GM18858 (cell line): ENCODE results near the gene PCBD1.

Experiments used
- ATAC-seq: cut with Tn5 transposase; IDR thresholded peaks from one replicate; pipeline ENCODE4 v1.9.1; 2021; ENCODE audit not compliant: unreplicated experiment

PCBD1 gene

DNA sequence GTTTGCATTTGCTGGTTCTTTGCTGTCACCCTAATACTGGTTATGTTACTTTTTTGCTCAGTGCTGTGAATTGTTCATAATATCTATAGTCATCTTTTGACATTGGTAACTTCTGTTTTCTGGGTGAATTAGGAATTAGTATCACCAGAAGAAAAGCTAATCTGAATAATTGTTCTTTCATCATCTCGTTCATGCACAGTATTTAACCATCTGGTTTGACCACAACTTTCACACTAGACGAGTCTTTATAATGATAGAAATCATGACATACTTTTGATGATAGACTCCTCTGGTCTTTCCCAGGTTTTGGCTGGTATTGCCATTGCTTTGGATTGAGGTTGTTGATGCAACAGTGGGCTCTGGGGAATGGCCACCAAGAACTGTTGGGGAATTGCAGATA, 47.5 kb downstream of the PCBD1 start:
- no peak for ATAC-seq

DNA sequence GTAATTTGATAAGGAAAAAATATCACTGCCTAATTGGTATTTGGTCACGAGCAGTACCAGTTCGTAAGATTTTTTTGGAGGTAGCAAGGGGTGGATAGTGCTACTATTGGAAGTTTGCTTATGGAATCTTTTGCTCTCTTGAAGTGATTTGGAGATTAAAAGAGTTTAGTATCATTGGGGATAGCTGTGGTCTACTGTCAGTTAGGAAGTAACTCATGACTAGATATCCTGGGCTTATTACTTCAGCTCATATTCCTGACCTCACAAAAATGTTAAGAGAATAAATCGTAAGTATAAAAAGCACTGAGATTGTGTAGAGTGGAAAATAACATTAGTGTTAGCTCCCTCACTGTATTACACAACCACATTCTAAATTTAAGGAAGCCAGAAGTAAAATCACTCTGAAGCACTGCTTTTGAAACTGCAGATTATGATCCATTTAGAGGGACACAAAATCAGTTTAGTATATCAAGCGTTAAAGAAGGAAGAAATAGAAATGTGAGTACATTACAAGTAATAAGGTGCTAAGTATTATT, 50.0 kb downstream of the PCBD1 start:
- no peak for ATAC-seq

DNA sequence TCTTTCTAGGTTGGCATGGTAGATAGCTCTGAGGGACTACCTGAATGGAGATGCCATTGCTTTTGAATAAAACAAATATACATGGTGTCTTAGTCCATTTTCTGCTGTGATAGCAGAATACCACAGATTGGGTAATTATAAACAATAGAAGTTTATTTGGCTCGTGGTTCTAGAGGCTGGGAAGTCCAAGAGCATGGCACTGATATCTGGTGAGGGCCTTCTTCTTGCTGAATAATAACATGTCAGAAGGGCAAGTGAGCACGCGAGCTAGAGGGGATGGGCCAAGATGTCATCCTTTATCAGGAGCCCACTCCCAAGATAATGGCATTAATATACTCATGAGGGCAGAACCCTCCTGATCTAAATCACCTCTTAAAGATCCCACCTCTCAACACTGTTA, 50.7 kb downstream of the PCBD1 start:
- no peak for ATAC-seq

DNA sequence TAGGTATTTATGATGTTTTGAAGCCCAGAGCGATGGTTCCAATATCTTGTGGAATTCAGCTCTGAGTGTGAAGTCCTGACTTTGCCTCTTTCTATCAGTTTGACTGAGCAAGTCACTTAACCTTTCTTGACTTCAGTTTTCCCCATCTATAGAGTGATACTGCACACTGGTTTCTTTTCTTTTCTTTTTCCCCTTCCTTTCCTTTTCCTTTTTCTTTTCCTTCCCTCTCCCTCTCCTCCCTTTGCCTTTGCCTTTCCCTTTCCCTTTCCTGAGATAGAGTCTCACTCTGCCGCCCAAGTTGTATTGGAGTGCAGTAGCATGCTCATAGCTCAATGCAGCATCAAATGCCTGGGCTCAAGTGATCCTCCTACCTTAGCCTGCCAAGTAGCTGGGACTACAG, 52.0 kb downstream of the PCBD1 start:
- ATAC-seq: no peak

DNA sequence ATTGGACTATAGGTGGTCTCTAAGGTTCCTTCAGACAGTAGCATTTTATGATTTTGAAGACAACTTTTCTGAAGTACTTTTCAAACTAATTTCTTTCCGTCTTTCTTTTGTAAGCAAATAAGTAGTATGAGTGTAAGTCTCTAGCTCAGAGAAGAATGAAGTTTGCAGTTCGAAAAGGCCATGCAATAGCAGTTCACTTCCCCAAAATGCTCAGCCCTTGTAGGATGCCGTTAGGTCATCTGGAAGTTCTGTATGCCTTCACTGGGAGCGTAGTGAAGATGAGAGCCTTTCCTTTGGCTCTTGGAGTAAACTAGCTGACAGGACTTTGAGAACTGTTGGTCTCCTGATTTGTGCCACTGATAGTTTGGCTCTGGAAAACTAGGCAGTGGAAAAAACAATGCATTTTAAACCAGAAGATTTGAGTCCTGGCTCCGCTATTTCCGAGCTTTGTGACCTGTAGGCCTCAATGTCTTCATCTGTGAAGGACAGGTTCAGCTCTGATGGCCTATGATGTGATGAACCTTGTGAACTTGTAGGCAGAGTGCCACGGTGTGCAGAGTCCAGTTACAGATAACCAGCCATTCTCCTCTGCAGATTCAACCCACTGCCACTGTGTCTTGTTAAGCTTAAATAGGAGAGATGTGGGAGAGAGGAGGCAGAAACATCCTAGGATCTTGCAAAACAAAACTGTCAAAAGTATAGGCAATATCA, 53.8 kb downstream of the PCBD1 start:
- ATAC-seq: no peak

DNA sequence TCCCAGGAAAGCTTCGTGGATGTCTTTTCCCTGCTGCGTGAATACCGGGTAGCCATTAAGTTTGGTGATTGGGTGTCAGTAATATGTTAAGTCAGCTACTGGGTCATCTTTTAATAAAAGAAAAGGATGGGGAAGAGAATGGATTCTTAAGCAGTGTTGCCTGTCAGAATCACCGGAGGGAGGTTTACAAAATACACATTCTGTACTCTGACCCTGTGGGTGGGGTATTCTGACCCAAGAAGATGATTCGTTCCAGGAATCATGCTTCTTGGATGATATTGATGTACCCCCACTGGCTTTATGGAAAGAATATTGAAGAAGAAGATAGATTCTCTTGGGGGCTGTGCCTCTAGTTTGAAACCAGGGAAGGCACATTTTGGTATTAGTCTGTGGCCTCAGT, 54.3 kb downstream of the PCBD1 start:
- no peak for ATAC-seq

DNA sequence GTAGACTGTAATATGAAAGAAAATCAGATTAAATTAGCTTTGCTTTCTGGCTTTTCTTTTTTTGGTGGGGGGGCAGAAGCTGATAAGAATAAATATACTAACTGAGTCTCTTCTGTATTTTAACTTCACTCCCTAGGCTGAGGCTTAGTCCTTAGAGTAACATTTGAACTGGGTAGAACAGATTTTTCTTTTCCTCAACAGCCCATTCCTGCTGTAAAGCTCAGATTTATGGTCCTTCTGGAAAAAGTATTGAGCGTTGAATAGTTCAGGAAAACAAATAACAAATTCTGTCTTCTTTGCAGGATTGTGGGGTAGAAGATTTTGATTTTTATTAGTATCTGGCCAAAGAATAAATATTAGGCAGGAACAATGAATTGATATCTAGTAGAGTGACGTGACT, 54.8 kb downstream of the PCBD1 start:
- no peak for ATAC-seq
